ENCODE measurements around the gene SLC22A17.
"Not testable (repeated sequence)": the region's sequence is repeated elsewhere in the genome, so short reads cannot be mapped to it uniquely, and the experiment has no call there.

SLC22A17 gene

DNA sequence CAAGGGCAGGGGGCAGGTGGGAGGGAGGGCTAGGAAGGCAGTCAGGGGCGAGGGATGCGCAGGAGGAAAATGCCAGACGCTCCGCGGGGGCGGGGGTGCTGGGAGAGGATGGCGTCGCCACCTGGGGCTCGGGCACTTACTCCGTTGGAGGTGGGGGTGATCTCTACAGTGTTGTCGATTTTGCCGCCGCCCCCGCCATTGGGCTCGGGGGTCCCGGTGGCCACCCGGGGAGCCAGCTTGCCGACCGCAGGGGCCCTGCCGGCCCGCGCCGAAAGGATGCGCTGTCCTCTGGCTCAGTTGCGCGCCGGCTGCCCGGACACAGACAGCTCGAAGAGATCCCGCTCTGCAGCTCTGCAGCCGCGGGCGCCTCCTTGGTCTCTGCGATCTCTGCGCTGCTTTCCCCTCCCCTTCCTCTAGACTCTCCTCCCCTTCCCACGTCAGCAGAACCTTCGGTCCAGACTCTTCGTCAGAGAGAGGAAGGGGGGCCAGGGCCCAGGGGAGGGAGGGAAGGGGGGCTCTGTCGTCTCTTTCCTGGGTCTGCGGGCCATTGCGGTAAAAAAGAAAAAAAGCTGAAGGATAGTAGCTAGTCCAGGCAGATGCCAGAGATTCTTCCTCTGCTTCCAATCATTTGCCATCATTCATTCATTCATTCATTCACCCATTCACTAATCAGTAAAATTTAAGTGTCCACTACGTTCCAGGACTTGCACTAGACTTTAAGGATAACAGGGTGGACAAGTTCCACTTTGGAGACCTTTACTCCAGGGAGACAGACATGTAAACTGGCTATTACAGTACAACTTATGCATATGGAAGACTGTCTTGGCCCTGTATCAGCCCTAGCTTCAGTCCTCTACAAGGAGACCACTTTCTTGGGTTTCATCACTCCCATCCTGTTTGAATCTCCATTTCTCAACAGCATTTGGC lies at the start of gene SLC22A17:
Gene SLC22A17, minus strand, starts transcription at position 382 of the 927 bp plus-strand sequence.
- DNase-seq (ENCODE audit: low spot score): no peak

- DNase-seq (ENCODE audit: low spot score): no peak
Measured at GRCh38 chr14:23401291-23401690, 48.6 kb upstream of the SLC22A17 start.

- DNase-seq (ENCODE audit: low spot score): not testable (repeated sequence)
Measured at GRCh38 chr14:23400496-23401149, 47.9 kb upstream of the SLC22A17 start.

GRCh38 chr14:23399591-23399990 lies 46.9 kb upstream of the SLC22A17 start:
- no peak for DNase-seq (ENCODE audit: low spot score)

DNA sequence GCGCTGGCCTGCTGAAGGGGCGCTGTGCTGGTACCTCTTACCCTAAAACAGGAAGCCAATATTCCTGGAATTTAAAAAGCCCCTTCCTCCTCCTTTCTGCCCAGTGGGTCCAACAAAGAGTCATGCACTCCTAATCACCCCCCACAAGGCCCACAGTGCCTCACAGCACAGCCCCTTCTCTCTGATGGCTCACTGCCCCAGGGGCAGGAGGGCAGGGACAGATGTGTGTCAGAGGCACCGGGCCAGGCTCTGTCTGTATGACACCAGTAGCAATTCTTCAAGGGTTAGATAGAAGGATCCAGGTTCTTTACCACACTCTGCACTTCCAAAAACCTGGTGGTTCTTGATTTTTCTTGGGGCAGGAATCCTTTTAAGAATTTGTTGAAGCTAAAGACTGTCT lies 46.4 kb upstream of the SLC22A17 start:
- DNase-seq (ENCODE audit: low spot score): no peak

GRCh38 chr14:23398348-23398747 lies 45.7 kb upstream of the SLC22A17 start:
- no peak for DNase-seq (ENCODE audit: low spot score)

DNA sequence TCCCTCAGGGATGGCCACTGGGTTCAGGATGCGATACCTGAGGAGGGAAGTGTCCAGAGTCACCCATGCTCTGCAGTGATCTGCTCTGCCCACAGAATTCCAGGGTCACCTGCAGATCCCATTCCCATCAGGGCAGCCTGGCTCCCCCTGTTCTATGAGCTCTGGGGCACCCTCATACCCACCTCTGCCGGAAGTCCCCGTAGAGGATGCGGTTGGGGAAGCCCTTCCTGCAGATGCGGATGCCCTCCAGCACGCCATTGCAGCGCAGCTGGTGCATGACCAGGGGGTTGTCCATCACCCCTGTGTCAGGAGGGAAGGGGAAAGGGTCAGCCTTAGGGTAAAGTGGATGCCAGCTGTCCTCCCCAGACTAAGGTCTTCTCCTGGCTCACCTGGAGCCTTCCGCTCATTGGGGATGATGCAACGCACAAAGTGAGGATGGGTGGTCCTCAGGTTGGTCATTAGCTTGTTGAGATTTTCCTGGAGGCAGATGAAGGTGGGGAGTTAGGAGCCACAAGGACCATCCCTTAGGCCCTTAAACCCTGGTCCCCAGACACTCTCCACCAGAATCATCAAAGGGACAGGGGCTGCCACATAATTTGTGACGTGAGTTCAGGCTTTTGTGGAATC lies 44.2 kb upstream of the SLC22A17 start:
- no peak for DNase-seq (ENCODE audit: low spot score)

- DNase-seq (ENCODE audit: low spot score): no peak
Measured at GRCh38 chr14:23396126-23396525, 43.4 kb upstream of the SLC22A17 start.

- DNase-seq (ENCODE audit: low spot score): no peak
Measured at GRCh38 chr14:23392613-23393012, 39.9 kb upstream of the SLC22A17 start.

- not testable (repeated sequence) for DNase-seq (ENCODE audit: low spot score)
Measured at GRCh38 chr14:23389871-23390270, 37.2 kb upstream of the SLC22A17 start.

DNA sequence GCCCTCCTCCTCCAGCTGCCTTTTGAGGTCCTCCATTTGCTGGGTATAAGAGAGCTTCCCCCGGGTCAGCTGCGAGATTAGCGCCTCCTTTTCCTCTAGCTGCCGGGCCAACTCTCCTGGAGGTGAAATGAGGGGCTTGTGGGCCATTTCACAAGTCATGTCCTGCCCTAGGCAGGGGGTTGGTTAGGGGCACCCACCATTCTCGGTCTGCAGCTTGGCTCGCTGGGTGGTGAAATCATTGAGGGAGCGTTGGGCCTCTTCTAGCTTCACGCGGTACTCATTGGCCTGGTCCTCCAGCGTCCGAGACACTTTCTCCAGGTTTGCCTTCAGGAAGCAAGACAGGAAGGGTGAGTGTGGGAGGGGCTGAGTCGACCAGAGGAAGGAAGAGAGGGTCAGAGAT lies 36.7 kb upstream of the SLC22A17 start:
- no peak for DNase-seq (ENCODE audit: low spot score)

DNA sequence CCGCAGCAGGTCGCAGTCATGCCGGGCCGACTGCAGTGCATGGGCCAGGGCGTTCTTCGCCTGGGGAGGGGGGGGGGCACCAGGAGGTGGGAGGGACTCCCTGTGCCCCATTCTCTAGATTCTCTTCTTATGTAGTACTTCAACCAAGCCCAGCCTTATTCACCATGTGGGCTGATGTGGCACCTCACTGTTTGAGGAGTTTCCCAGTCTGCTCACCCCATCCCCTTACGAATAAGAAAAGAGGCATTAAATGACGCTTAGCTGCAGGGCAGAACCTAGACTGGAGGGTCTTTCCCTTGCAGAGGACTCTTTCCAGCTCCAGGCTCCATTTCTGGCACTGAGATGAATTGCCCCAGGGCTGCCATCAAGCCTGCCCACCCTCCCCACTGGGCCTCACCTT lies 36.3 kb upstream of the SLC22A17 start:
- DNase-seq (ENCODE audit: low spot score): no peak

GRCh38 chr14:23387916-23388882 lies 35.5 kb upstream of the SLC22A17 start:
- no peak for DNase-seq (ENCODE audit: low spot score)

DNA sequence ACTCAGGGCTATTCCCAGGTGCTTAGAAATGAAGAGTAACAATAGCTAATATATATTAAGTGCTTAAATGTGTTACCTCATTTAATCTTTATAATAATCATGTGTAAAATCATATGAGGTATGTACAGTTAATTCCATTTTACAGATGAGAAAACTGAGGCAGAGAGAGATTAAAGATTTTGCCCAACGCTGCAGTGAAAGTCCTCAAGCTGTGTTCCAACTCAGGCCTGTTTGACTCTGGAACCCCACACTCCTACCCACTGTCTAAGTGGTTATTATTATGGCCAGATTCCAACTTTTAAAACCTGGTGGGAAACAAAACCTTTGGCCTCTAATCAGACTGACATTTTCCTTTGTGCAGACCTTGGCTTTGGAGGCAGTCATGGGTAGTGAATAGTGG lies 34.3 kb upstream of the SLC22A17 start:
- DNase-seq (ENCODE audit: low spot score): no peak

- not testable (repeated sequence) for DNase-seq (ENCODE audit: low spot score)
Measured at GRCh38 chr14:23386266-23386657, 33.6 kb upstream of the SLC22A17 start.

- DNase-seq (ENCODE audit: low spot score): no peak
Measured at GRCh38 chr14:23385642-23386265, 33.1 kb upstream of the SLC22A17 start.

GRCh38 chr14:23385244-23385641 lies 32.6 kb upstream of the SLC22A17 start:
- DNase-seq (ENCODE audit: low spot score): no peak

DNA sequence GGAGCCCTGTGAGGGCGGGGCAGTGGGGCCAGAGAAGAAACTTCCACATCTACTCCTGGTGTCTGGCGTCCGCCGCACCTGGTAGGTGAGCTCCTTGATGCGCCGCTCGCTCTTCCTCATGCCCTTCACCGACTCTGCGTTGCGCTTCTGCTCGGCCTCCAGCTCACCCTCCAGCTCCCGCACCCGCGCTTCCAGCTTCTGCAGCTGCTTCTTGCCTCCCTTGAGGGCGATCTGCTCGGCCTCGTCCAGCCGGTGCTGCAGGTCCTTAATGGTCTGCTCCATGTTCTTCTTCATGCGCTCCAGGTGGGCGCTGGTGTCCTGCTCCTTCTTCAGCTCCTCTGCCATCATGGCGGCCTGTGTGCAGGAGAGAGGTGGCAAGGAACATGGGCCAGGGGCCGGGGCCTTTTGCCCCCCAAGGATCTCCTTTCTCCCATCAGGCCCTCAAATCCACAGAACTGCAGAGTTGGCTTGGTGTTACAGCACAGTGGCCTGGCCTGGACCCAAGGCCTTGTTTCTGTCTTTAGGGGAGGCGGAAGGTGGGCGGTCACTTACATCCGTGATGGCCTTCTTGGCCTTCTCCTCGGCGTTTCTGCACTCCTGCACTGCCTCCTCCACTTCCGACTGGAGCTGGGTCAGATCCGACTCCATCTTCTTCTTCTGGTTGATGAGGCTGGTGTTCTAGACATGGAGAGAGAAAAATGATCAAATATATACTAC lies 31.8 kb upstream of the SLC22A17 start:
- DNase-seq (ENCODE audit: low spot score): no peak

DNA sequence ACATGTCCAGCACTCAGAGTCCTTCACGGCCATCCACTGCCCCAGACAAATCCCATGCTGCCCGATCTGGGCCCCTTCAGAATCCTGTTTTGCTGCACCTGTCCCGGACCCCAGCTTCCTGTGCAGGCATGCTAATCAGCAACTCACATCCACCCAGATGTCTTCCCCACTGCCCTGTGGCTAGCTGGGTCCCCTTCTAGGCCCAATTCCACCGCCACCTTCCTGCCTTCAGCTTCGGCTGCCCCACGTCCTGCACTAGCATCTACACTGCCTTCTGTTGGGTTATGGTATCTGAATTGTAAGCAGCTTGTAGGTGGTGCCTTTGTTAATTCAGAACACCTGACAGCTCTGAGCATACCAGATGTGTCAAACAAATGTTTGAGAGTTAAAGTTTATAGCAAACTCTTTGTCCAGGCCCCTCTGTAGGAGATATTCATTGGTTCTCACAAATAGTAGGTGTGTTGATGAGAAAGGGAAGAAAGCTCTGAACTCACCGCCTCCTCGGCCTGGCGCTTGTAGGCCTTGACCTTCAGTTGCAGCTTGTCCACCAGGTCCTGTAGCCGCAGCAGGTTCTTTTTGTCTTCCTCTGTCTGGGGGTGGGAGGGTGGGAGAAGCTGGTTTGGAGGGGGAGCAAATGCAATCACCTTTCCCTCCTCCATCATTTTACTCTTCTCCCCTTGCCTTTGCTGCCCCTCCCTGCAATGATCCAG lies 30.2 kb upstream of the SLC22A17 start:
- DNase-seq (ENCODE audit: low spot score): no peak

DNA sequence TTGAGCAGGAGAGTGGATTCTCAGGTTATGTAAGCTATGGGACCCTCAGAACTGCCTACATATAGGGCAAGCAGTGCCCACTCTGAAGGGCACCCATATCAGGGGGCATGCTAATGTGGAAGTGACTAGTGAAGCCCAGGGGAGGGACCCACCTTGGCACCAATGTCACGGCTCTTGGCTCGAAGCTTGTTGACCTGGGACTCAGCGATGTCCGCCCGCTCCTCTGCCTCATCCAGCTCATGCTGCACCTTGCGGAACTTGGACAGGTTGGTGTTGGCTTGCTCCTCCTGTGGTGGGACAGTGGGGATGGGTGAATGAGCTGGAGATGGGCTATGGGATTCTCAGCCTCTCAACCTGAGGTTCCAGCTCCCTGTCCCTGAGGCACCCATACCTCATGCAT lies 29.6 kb upstream of the SLC22A17 start:
- no peak for DNase-seq (ENCODE audit: low spot score)
